ENCODE data around the gene FANCC.

The FANCC gene

DNA sequence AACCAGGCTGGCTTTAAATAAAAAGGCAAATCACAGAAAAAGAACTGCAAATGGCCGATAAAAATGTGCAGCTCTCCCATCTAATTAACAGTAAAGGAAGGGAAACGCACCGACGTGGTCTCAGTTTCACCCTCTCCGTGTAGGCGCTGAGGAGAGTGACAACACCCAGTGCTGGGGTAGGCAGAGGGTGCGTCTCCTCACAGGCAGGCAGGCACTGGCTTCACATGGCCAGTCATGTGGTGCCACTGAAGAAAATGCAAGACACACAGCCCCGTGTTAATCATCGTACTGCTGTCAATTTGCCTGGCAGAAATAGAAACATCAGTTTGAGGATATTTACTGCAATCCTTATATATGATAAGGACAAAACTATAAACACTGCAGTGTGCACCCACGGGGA, 178.4 kb downstream of the FANCC start:
- H3K36me3 ChIP-seq (ENCODE audit: control insufficient read depth in 1 of 2, insufficient read depth in 2 of 2, low read length in 2 of 2), result peaks cover 0 to 2% of the 10 kb centered on the region in 2 donors
- no peak overlapping the region for H3K27ac ChIP-seq (ENCODE audit: low read depth, low read length)
- no peaks in the 10 kb centered on the region for H3K27me3 ChIP-seq (ENCODE audit: control insufficient read depth in 1 of 2, insufficient read depth in 2 of 2, low read length in 2 of 2)
- H3K4me1 ChIP-seq (ENCODE audit: control insufficient read depth in 1 of 2, insufficient read depth in 2 of 2, low read length in 2 of 2), result peaks cover 7 to 9% of the 10 kb centered on the region in 2 donors
- no peak overlapping the region for H3K4me3 ChIP-seq (ENCODE audit: low read depth in 1 of 2, low read length in 2 of 2)
- no peaks in the 10 kb centered on the region for H3K9me3 ChIP-seq (ENCODE audit: control insufficient read depth in 1 of 2, low read length in 2 of 2)
- H3K9ac ChIP-seq (ENCODE audit: low read depth in 1 of 2, low read length in 2 of 2), result no peak overlapping the region

DNA sequence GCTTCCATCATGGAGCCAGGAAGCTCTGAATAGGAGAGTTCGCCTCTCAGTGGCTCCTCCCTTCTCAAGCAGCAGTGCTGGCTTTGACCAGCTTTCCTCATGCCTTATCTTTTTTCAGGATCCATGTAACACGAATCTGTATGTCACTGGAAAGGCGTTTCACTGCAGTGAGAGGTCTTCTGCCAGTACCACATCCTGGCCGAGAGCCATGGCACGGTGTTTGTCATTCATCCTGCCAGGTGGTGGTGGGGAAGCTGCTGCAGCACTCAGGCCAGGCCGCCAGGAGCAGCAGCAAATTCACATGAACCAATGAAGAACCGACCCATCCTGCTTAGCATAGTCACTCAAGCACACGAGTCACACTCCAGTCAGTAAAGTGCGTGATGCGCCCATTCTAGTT, 179.0 kb downstream of the FANCC start:
- H3K9me3 ChIP-seq (ENCODE audit: control insufficient read depth in 1 of 2, low read length in 2 of 2), result no peaks in the 10 kb centered on the region
- no peaks in the 10 kb centered on the region for H3K27me3 ChIP-seq (ENCODE audit: control insufficient read depth in 1 of 2, insufficient read depth in 2 of 2, low read length in 2 of 2)
- H3K36me3 ChIP-seq (ENCODE audit: control insufficient read depth in 1 of 2, insufficient read depth in 2 of 2, low read length in 2 of 2), result peaks cover 0 to 2% of the 10 kb centered on the region in 2 donors
- peaks cover 14 to 16% of the 10 kb centered on the region in 2 donors for H3K4me1 ChIP-seq (ENCODE audit: control insufficient read depth in 1 of 2, insufficient read depth in 2 of 2, low read length in 2 of 2)
- H3K9ac ChIP-seq (ENCODE audit: low read depth in 1 of 2, low read length in 2 of 2), result no peak overlapping the region
- H3K4me3 ChIP-seq (ENCODE audit: low read depth in 1 of 2, low read length in 2 of 2), result no peak overlapping the region
- H3K27ac ChIP-seq (ENCODE audit: low read depth, low read length), result no peak overlapping the region

DNA sequence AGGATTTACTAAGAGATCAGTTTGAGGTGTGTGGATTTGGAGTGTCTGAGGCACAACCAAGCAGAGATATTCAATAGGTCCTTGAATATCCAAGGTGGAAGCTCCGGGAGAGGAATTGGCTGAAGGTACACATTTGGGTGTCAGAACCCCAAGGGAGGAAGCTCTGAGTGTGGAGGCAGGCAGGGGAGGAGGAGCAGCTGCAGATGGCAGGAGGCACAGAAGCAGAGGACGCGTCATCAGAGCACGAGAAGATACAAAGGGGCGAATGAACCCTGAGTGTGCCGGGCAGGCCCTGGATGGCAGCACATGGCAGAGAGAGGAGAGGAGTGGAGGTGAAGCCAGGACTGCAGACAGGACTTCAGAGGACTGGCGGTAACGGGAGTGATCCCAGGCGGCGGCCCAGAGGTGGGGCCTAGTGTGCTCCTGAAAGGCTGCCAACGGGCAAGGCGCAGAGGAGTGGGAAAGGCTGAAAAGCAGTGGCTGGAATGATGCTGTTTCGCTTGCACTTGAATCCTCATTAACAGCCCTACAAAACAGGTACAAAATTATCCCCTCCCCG, 179.8 kb downstream of the FANCC start:
- Histone ChIP-seq H3K9me3 (ENCODE audit: control insufficient read depth in 1 of 2, low read length in 2 of 2) (no peaks in the 10 kb centered on the region), H3K4me1 (ENCODE audit: control insufficient read depth in 1 of 2, insufficient read depth in 2 of 2, low read length in 2 of 2) (peaks cover 18 to 20% of the 10 kb centered on the region in 2 donors), H3K27me3 (ENCODE audit: control insufficient read depth in 1 of 2, insufficient read depth in 2 of 2, low read length in 2 of 2) (no peaks in the 10 kb centered on the region), H3K27ac (ENCODE audit: low read depth, low read length) (no peak overlapping the region), H3K4me3 (ENCODE audit: low read depth in 1 of 2, low read length in 2 of 2) (no peak overlapping the region), H3K36me3 (ENCODE audit: control insufficient read depth in 1 of 2, insufficient read depth in 2 of 2, low read length in 2 of 2) (peaks cover 0 to 2% of the 10 kb centered on the region in 2 donors), H3K9ac (ENCODE audit: low read depth in 1 of 2, low read length in 2 of 2) (no peak overlapping the region)

DNA sequence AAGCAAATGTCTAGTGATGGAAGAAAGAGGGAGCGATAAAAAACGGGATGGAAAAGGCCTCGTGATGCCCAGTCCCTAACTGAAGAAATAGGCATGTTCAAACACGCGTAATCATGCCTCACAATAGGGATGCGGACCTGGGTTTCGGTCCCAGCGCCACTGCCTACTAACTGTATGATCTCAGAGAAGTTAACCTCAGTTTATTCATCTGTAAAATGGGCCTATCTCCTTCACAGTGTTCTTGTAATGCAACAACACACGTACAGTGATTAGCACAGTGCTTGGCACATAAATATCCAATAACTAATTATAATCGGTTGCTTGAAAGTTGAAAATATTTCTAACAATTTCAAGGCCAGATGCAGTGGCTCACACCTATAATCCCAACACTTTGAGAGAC, 181.8 kb downstream of the FANCC start:
- Histone ChIP-seq H3K9me3 (ENCODE audit: control insufficient read depth in 1 of 2, low read length in 2 of 2) (no peaks in the 10 kb centered on the region), H3K36me3 (ENCODE audit: control insufficient read depth in 1 of 2, insufficient read depth in 2 of 2, low read length in 2 of 2) (peaks cover 0 to 2% of the 10 kb centered on the region in 2 donors), H3K9ac (ENCODE audit: low read depth in 1 of 2, low read length in 2 of 2) (no peak overlapping the region), H3K4me1 (ENCODE audit: control insufficient read depth in 1 of 2, insufficient read depth in 2 of 2, low read length in 2 of 2) (peaks cover 20 to 22% of the 10 kb centered on the region in 2 donors), H3K27ac (ENCODE audit: low read depth, low read length) (no peak overlapping the region), H3K4me3 (ENCODE audit: low read depth in 1 of 2, low read length in 2 of 2) (no peak overlapping the region), H3K27me3 (ENCODE audit: control insufficient read depth in 1 of 2, insufficient read depth in 2 of 2, low read length in 2 of 2) (no peaks in the 10 kb centered on the region)

DNA sequence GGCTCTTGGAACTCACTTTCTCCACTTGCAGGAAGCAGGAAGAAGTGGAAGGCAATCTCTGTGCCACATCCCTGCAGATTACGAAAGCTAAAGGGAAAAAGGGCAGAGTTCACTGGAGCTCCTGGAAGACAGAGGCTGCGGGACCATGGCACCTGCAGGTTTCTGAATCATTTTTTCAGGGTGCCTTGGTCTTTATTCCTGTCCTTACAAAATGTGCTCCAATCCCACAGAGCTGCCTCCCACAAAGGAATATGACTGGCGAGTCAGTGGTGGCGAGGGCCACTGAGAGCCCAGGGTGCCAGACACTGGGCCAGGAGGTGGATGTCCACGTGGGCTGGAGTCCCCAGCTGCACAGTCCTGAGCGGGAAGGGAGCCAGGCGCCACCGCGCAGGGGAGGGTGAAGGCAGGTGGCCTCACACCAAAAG, 183.0 kb downstream of the FANCC start:
- Histone ChIP-seq H3K4me1 (ENCODE audit: control insufficient read depth in 1 of 2, insufficient read depth in 2 of 2, low read length in 2 of 2) (peaks cover 20 to 34% of the 10 kb centered on the region in 2 donors), H3K27me3 (ENCODE audit: control insufficient read depth in 1 of 2, insufficient read depth in 2 of 2, low read length in 2 of 2) (no peaks in the 10 kb centered on the region), H3K36me3 (ENCODE audit: control insufficient read depth in 1 of 2, insufficient read depth in 2 of 2, low read length in 2 of 2) (peaks cover 0 to 2% of the 10 kb centered on the region in 2 donors), H3K4me3 (ENCODE audit: low read depth in 1 of 2, low read length in 2 of 2) (peak overlapping the region; percentile 41 to 48), H3K9me3 (ENCODE audit: control insufficient read depth in 1 of 2, low read length in 2 of 2) (no peaks in the 10 kb centered on the region), H3K9ac (ENCODE audit: low read depth in 1 of 2, low read length in 2 of 2) (peak overlapping the region in 1 of 2 donors; percentile 24), H3K27ac (ENCODE audit: low read depth, low read length) (peak overlapping the region; percentile 13)

DNA sequence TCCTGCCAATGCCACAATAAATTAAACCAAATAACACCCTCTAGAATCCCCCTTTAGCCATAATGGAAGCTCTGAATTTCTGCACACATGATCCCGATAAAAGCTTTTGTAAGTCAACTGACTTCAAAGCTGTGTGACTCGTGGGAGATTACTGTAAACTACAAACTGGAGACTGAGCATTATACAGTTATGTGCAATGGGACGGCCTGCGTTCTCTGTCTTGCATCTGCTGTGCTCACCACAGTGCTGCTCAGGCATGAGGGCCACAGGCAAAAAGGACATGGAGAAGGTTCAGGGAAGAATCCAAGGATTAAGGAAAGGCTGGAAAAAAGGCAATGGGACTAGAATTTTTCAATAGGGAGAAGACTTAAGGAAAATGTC, 184.2 kb downstream of the FANCC start:
- H3K4me3 ChIP-seq (ENCODE audit: low read depth in 1 of 2, low read length in 2 of 2), result no peak overlapping the region
- peaks cover 0 to 2% of the 10 kb centered on the region in 2 donors for H3K36me3 ChIP-seq (ENCODE audit: control insufficient read depth in 1 of 2, insufficient read depth in 2 of 2, low read length in 2 of 2)
- no peak overlapping the region for H3K9ac ChIP-seq (ENCODE audit: low read depth in 1 of 2, low read length in 2 of 2)
- H3K27ac ChIP-seq (ENCODE audit: low read depth, low read length), result no peak overlapping the region
- peaks cover 20 to 34% of the 10 kb centered on the region in 2 donors for H3K4me1 ChIP-seq (ENCODE audit: control insufficient read depth in 1 of 2, insufficient read depth in 2 of 2, low read length in 2 of 2)
- no peaks in the 10 kb centered on the region for H3K27me3 ChIP-seq (ENCODE audit: control insufficient read depth in 1 of 2, insufficient read depth in 2 of 2, low read length in 2 of 2)
- H3K9me3 ChIP-seq (ENCODE audit: control insufficient read depth in 1 of 2, low read length in 2 of 2), result no peaks in the 10 kb centered on the region

DNA sequence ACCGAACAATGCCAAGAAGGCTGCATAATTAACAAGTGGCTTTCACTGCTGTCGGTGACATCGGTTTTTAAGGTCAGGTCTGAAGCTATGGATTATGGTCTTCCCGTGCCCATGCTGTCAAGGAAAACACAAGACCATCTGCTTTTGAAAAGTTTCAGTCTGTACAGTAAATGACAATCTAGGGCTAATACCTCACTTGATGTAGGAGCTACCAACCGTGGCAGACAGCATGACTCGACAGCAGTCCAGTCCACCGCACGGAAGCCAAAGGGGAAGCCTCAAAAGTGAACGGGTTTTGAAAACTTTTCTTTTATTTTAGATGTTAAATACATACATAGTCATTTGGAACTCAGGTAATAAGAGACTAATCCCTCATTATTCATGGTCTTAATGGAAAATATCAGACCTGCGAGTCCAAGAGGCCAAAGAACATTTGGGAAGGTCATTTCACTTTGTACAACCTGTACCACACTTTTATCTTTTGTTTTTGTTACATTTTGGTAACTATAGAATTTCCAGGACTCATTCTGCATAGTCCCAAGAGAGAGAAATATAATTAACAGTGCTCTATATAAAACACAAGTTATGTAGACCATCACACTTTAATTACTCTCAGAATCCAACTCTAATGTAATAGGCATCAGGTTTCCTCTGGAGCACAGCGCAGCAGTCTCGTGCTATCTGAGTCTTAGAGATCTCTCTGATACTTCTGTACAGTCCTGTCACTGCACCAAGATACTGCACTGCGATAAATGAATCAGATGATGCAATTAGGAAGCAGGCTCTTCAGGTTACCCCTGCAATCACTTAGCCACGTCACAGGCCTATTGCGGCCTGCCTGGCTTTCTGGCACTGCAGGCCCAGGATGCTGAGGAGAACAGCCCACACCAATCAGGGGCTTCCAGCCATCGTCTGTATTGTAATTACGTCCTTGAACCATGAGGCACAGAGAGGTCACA, 184.9 kb downstream of the FANCC start:
- no peak overlapping the region for H3K27ac ChIP-seq (ENCODE audit: low read depth, low read length)

DNA sequence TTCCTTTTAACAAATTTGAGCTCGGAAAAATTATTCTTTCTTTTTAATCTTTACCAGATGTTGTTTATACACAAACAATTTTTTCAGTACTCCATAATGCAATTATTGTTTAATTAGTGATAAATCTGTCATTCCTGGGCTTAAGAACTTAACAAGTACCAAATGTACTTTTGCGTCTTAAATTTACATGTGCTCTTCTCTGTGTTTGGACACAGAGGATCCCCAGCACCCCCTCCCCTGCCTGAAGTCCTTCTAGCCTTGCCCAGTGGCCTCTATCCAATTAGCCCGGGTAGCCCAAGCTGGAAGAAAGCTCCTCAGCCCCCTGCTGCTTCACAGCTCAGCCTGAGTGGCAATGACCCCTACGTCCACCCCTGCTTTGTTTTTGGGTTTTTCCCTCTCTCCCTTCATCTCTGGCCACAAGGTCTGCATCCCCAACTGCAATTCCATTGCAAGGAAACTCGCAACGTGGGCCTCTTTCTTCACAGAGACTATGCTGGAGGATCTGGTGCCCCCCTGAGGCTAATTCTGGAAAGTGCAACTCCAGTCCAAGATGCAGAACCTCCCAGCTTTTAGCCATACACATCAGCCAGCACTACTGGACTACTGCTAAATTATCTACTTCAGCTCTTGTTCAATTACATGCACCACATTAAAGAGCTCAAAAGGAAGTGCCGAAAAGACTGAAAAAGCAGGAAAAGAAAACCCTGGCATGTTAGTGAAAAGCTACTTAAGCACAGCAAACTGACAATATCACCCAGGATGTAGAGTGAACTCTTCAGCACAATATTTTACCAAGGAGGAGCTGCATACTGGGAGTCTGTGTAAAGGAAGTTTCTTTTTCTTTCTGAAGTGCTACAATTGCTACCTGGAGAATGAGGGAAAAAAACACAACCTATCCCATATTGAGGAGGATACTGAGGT, 186.2 kb downstream of the FANCC start:
- Histone ChIP-seq H3K9me3 (ENCODE audit: control insufficient read depth in 1 of 2, low read length in 2 of 2) (no peaks in the 10 kb centered on the region), H3K9ac (ENCODE audit: low read depth in 1 of 2, low read length in 2 of 2) (no peak overlapping the region), H3K27me3 (ENCODE audit: control insufficient read depth in 1 of 2, insufficient read depth in 2 of 2, low read length in 2 of 2) (no peaks in the 10 kb centered on the region), H3K4me3 (ENCODE audit: low read depth in 1 of 2, low read length in 2 of 2) (no peak overlapping the region), H3K27ac (ENCODE audit: low read depth, low read length) (no peak overlapping the region), H3K36me3 (ENCODE audit: control insufficient read depth in 1 of 2, insufficient read depth in 2 of 2, low read length in 2 of 2) (no peaks in the 10 kb centered on the region), H3K4me1 (ENCODE audit: control insufficient read depth in 1 of 2, insufficient read depth in 2 of 2, low read length in 2 of 2) (peaks cover 20 to 40% of the 10 kb centered on the region in 2 donors)

More for the DNA sequence above, 184.9 kb downstream of the FANCC start:
- peaks cover 20 to 34% of the 10 kb centered on the region in 2 donors for H3K4me1 ChIP-seq (ENCODE audit: control insufficient read depth in 1 of 2, insufficient read depth in 2 of 2, low read length in 2 of 2)
- H3K36me3 ChIP-seq (ENCODE audit: control insufficient read depth in 1 of 2, insufficient read depth in 2 of 2, low read length in 2 of 2), result peaks cover 0 to under 1% of the 10 kb centered on the region in 2 donors
- no peak overlapping the region for H3K9ac ChIP-seq (ENCODE audit: low read depth in 1 of 2, low read length in 2 of 2)
- H3K9me3 ChIP-seq (ENCODE audit: control insufficient read depth in 1 of 2, low read length in 2 of 2), result no peaks in the 10 kb centered on the region
- no peak overlapping the region for H3K4me3 ChIP-seq (ENCODE audit: low read depth in 1 of 2, low read length in 2 of 2)
- no peaks in the 10 kb centered on the region for H3K27me3 ChIP-seq (ENCODE audit: control insufficient read depth in 1 of 2, insufficient read depth in 2 of 2, low read length in 2 of 2)

DNA sequence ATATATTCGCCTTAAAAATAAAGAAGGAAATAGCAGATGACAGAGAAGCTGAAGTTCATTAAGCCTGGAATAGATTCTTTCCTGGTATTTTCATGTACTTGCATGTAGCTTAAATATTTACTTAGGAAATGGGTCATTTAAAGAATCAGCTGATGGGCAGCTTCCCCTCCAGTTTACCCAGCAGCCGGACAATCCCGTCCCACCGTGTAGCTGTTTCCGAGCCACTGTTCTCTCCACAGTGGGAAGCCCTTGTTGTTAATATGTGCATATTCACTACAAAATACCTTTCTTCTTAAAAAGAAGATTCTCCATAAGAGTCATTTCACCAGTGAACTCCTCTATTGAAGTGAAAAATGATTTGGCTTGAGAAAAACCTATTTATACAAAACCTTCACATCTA, 187.0 kb downstream of the FANCC start:
- no peak overlapping the region for H3K27ac ChIP-seq (ENCODE audit: low read depth, low read length)
- H3K36me3 ChIP-seq (ENCODE audit: control insufficient read depth in 1 of 2, insufficient read depth in 2 of 2, low read length in 2 of 2), result no peaks in the 10 kb centered on the region
- H3K4me1 ChIP-seq (ENCODE audit: control insufficient read depth in 1 of 2, insufficient read depth in 2 of 2, low read length in 2 of 2), result peaks cover 20 to 40% of the 10 kb centered on the region in 2 donors
- no peaks in the 10 kb centered on the region for H3K9me3 ChIP-seq (ENCODE audit: control insufficient read depth in 1 of 2, low read length in 2 of 2)
- no peaks in the 10 kb centered on the region for H3K27me3 ChIP-seq (ENCODE audit: control insufficient read depth in 1 of 2, insufficient read depth in 2 of 2, low read length in 2 of 2)
- H3K9ac ChIP-seq (ENCODE audit: low read depth in 1 of 2, low read length in 2 of 2), result no peak overlapping the region
- no peak overlapping the region for H3K4me3 ChIP-seq (ENCODE audit: low read depth in 1 of 2, low read length in 2 of 2)

All from duodenal mucosa (tissue), 2 donors.